Measurements from ENCODE around the gene MED16. TPM values are rescaled to one million over a fixed set of nuclear protein-coding genes. Genes with fewer than 3 reads are reported as not detected.

Gene MED16
- polyA plus RNA-seq, 1 experiment, result 22.7 TPM

DNA sequence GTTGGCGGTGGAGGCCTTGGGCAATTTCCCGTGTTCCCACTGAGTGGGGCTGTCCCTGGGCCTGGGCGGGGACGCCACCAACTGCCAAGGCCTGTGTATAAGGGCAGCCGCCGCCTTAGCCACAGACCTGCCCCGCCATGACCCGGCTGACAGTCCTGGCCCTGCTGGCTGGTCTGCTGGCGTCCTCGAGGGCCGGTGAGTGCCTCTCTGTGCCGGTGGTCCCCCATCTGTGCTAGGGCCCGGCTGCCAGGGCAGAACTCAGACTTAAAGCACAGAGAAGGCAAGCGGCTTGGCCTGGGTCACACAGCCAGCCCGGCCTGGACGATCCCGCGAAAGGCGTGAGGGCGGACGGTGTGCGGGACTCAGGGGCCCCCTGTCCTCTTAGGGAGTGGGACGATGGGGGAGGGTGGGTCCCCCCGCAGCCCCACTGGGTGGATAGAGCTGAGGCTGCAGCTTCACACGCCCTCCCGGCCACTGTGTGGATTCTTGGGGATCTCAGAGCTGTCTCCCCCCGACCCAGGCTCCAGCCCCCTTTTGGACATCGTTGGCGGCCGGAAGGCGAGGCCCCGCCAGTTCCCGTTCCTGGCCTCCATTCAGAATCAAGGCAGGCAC lies 65.2 kb downstream of the MED16 start, which contains the start of gene AZU1:
Gene AZU1 (plus strand): TSS at position 128 of the 612 bp plus-strand sequence. CDS start 10 bp downstream, at position 138.
- TF ChIP-seq, protein P1, sequence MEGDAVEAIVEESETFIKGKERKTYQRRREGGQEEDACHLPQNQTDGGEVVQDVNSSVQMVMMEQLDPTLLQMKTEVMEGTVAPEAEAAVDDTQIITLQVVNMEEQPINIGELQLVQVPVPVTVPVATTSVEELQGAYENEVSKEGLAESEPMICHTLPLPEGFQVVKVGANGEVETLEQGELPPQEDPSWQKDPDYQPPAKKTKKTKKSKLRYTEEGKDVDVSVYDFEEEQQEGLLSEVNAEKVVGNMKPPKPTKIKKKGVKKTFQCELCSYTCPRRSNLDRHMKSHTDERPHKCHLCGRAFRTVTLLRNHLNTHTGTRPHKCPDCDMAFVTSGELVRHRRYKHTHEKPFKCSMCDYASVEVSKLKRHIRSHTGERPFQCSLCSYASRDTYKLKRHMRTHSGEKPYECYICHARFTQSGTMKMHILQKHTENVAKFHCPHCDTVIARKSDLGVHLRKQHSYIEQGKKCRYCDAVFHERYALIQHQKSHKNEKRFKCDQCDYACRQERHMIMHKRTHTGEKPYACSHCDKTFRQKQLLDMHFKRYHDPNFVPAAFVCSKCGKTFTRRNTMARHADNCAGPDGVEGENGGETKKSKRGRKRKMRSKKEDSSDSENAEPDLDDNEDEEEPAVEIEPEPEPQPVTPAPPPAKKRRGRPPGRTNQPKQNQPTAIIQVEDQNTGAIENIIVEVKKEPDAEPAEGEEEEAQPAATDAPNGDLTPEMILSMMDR (IDR thresholded peaks at IDR 0.05; ENCODE audit: low read depth, low read length), result no peak
- POLR2A ChIA-PET, result no interaction called here
- Histone ChIP-seq H3K9me3 (ENCODE audit: control insufficient read depth, insufficient read depth, low read length) (peaks cover 5% of the 10 kb centered on the region; the same call in 1 of the 2 replicates), H3K4me3 (ENCODE audit: low read depth, low read length) (no peak within 1 kb of the TSS), H3K27ac (ENCODE audit: low read depth, low read length) (no peak within 1 kb of the TSS), H3K27me3 (ENCODE audit: control insufficient read depth, insufficient read depth, low read length) (no peaks in the 10 kb centered on the region)
- DNase-seq (ENCODE audit: low read depth, low spot score), result no peak
- CTCF ChIA-PET, result no interaction called here

DNA sequence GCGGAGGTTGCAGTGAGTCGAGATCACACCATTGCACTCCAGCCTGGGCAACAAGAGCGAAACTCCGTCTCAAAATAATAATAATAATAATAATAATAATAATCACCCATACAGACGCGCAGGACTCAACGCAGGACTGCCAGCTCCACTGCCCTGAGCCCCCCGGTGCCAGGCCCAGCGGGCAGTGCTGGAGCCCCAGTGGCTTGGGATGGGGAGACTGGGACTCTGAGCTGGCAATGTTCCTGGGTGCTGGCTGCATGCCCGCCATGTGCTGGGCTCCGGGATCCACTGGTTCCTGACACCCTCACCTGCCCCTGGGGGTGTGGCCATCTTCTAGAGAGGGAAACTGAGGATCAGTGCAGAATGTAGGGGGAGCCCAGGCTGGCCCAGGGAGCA lies 65.7 kb downstream of the MED16 start:
- Histone ChIP-seq H3K27me3 (ENCODE audit: control insufficient read depth, insufficient read depth, low read length) (no peaks in the 10 kb centered on the region), H3K27ac (ENCODE audit: low read depth, low read length) (no peak overlapping the region), H3K4me3 (ENCODE audit: low read depth, low read length) (no peak overlapping the region), H3K9me3 (ENCODE audit: control insufficient read depth, insufficient read depth, low read length) (peaks cover 5% of the 10 kb centered on the region; the same call in 1 of the 2 replicates)
- POLR2A ChIA-PET, result interaction anchor here (0.7 kb wide), 1 partner anchor 18 kb away, joined by 3 read pairs; no protein-coding TSS in a partner anchor
- no peak for DNase-seq (ENCODE audit: low read depth, low spot score)
- TF ChIP-seq, protein P1 (IDR thresholded peaks at IDR 0.05; ENCODE audit: low read depth, low read length), result no peak
- CTCF ChIA-PET, result no interaction called here

DNA sequence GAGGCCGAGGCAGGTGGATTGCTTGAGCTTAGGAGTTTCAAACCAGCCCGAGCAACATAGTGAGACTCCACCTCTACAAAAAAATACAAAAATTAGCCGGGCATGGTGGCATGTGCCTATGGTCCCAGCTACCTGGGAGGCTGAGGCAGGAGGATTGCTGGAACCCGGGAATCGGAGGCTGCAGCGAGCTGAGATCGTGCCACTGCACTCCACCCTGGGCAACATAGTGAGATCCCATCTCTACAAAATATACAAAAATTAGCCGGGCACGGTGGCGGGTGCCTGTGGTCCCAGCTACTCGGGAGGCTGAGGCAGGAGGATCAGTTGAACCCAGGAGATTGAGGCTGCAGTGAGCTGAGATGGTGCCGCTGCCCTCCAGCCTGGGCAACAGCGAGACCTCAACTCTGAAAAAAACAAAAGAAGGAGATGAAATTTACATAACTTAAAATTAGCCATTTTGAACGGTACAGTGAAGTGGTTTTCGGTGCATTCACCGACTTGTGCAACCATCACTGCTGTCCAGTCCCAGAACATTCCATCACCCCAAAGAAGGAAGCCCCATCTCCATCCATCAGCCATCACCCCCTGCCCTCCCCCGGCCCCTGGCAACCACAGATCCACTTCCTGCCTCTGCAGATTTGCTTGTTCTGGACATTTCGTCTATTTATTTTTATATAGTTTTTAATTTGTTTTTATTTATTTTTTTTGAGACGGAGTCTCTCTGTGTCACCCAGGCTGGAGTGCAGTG lies 66.9 kb downstream of the MED16 start:
- no peak overlapping the region for H3K27ac ChIP-seq (ENCODE audit: low read depth, low read length)
- DNase-seq (ENCODE audit: low read depth, low spot score), result no peak
- POLR2A ChIA-PET, result no interaction called here
- no peak overlapping the region for H3K4me3 ChIP-seq (ENCODE audit: low read depth, low read length)
- TF ChIP-seq, protein P1 (IDR thresholded peaks at IDR 0.05; ENCODE audit: low read depth, low read length), result no peak
- no peaks in the 10 kb centered on the region for H3K27me3 ChIP-seq (ENCODE audit: control insufficient read depth, insufficient read depth, low read length)
- H3K9me3 ChIP-seq (ENCODE audit: control insufficient read depth, insufficient read depth, low read length), result peaks cover 5% of the 10 kb centered on the region; the same call in 1 of the 2 replicates
- CTCF ChIA-PET, result no interaction called here

DNA sequence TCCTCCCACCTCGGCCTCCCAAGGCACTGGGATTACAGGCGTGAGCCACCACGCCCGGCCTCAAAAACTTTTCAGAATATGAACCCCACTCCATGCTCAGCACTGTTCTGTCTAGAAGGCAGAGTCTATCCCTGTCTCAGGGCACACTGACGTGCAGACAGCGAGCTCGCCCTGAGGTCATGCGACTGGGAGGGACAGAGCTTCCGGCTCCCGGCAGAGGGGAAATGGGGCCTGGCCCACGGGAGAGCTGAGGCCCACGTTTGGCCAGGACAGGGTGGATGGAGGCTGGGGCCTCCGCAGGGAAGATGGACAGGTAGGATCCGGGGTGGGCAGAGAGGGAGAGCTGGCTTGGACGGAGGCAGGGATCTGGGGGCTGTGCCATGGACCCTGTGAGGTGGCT lies 68.1 kb downstream of the MED16 start:
- peaks cover 5% of the 10 kb centered on the region; the same call in 1 of the 2 replicates for H3K9me3 ChIP-seq (ENCODE audit: control insufficient read depth, insufficient read depth, low read length)
- no peaks in the 10 kb centered on the region for H3K27me3 ChIP-seq (ENCODE audit: control insufficient read depth, insufficient read depth, low read length)
- no peak for DNase-seq (ENCODE audit: low read depth, low spot score)
- no peak overlapping the region for H3K27ac ChIP-seq (ENCODE audit: low read depth, low read length)
- POLR2A ChIA-PET, result no interaction called here
- CTCF ChIA-PET, result interaction anchor here (0.6 kb wide), 1 partner anchor 23 kb away, joined by 7 read pairs; no protein-coding TSS in a partner anchor
- no peak overlapping the region for H3K4me3 ChIP-seq (ENCODE audit: low read depth, low read length)
- TF ChIP-seq, protein P1 (IDR thresholded peaks at IDR 0.05; ENCODE audit: low read depth, low read length), result no peak

DNA sequence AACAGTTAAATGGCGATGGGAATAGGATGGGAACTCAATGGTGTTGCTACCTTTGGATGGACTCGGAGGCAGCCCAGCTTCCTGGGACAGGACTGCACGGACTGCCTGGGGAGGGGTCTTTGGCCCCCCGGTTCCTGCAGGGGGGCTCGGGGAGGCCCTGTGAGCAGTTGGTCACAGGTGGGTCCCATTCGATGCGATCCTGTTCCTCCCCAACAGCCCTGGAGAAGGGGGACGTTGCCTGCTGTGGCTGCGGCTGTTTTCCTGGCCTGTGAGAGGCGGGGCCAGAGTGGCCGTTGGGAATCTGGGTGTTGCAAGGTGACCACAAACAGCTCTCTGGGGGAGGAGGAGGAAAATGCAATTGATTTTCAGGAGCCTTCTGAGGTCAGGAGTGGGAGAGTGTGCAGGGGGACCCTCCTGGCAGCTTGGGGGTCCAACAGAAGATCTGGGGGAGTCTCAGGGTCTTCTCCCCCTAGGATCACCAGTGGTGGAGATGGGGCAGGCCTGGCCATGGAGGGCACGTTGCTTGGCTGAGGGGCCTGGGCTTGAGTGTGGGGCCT lies 69.3 kb downstream of the MED16 start:
- POLR2A ChIA-PET, result no interaction called here
- CTCF ChIA-PET, result no interaction called here
- no peak overlapping the region for H3K27ac ChIP-seq (ENCODE audit: low read depth, low read length)
- H3K4me3 ChIP-seq (ENCODE audit: low read depth, low read length), result no peak overlapping the region
- TF ChIP-seq, protein P1 (IDR thresholded peaks at IDR 0.05; ENCODE audit: low read depth, low read length), result no peak
- H3K27me3 ChIP-seq (ENCODE audit: control insufficient read depth, insufficient read depth, low read length), result no peaks in the 10 kb centered on the region
- peaks cover 5% of the 10 kb centered on the region; the same call in 1 of the 2 replicates for H3K9me3 ChIP-seq (ENCODE audit: control insufficient read depth, insufficient read depth, low read length)
- no peak for DNase-seq (ENCODE audit: low read depth, low spot score)

All from AG04450 (cell line).